ENCODE results near the gene NDUFAF8.

NDUFAF8 gene

GRCh38 chr17:81240761-81241160 lies 1.6 kb downstream of the NDUFAF8 start:
- DNase-seq = no peak

- no peak for DNase-seq
These were observed 2.1 kb downstream of the NDUFAF8 start for GRCh38 chr17:81241203-81241602.

GRCh38 chr17:81241648-81242420 lies 2.7 kb downstream of the NDUFAF8 start:
- peak; percentile 33 to 61 (median 49) for DNase-seq

DNA sequence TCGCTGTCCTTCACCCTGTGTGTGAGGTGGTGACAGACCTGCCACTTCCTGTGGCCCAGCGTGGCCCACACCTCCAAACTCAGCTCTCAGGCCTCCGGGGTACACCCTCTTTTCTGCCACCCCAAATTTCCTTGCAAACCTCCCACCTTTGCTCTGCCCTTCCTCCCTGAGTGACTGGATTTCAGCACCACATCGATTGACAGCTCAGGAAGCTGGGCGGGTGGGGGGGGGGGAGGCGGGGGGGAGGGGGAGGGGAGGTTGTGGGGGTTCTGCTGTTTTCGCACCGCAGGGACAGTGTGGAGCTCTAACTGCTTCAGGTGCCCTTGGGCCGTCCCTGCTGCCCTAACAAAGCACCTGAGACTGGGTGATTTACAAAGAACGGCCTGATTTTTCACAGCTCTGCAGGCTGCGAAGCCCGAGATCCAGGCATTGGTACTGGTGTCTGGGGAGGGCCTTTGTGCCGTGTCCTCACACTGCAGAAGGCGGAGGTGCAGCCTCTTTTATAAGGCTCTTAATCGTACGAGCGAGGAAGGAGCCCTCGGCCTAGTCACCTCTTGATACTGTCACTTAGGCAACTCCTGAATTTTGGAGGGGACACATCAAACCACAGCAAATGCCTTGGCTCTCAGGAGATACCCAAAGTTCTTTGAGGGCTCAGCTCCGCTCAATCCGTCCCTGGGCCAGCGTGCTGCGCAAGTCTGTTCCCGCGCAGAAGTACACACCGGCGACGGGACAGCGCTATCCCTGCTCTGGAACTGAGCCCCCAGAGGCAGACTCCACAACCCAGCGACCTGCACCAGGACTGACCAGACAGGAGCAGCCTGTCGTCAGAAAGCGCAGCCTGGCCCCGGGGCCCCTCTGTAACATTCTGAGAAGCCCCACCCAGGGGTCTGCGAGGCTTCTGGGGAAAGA lies 3.6 kb downstream of the NDUFAF8 start:
- no peak for DNase-seq

DNA sequence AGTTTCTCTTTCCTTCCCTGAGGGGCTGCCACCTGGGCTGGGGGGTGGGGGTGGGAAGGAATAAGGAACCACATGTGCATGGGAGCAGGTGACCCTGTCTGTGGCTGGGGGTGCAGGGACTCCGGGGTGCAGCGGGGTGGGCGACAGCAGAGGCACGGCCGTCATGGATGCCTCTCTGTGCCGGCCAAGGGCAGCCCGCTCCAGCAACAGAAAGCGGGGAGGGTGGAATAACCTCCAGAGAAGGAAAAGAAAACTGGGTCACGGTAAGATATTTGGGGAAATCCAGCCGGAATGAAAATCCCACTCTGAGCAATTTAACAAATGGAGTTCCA lies 4.2 kb downstream of the NDUFAF8 start:
- DNase-seq = no peak

- no peak for DNase-seq
These were observed 5.4 kb downstream of the NDUFAF8 start for GRCh38 chr17:81244358-81245023.

DNA sequence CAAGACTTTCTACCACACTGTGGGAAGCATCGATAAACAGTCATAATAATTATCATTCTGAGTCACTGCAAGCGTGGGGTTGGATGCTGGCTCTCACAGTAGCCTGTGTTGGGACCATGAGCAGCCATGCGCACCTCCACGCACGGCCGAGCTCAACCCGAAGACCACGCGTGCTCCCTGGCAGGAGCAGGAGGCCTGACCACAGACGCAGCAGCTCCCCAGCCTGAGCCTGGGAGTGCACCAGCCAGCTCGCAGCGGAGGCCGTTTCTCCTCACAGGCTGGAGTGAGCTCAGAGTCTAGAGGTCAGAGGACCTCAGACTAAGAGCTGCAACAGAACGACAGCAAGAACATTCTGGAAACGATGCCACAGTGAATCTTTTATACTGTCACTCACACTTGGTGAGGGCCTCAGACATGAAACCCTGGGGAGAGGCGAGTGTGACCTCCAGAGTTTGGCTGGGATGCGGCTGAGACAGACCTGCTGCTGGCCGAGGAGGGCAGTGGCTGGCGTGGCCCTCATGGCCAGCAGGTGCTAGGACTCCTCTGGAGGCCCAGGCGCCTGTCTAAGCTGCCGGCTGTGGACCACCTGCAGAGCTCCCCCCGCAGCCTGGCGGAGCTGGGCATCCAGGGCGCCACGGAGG lies 6.0 kb downstream of the NDUFAF8 start:
- DNase-seq = no peak

- no peak for DNase-seq
These were observed 6.7 kb downstream of the NDUFAF8 start for GRCh38 chr17:81245665-81246342.

GRCh38 chr17:81246343-81246670 lies 7.2 kb downstream of the NDUFAF8 start:
- no peak for DNase-seq

GRCh38 chr17:81246679-81247338 lies 7.7 kb downstream of the NDUFAF8 start:
- DNase-seq = no peak

DNA sequence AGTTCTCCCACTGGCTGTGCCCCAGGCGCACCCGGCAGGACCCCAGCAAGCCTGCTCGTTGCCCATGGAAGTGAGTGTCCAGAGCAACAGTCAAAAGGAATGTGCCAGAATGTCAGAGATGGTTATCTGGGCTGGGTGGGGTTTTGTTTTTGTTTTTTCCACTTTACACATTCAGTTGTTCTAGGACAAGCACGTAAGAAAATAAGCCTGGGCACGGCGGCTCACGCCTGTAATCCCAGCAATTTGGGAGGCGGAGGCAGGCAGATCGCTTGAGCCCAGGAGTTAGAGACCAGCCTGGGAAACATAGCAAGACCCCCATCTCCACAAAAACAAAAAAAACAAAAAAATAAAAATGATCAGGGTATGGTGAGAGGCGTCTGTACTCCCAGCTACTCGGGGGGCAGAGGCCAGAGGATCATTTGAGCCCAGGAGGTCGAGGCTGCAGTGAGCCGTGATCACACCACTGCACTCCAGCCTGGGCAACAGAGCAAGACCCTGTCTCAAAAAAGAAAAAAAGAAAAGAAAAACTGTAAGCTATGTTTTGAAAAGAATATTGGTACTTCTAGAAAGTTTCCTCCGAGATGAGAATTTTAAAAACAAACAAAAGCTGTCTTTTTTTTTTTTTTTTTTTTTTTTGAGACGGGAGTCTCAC lies 8.3 kb downstream of the NDUFAF8 start:
- DNase-seq = no peak

DNA sequence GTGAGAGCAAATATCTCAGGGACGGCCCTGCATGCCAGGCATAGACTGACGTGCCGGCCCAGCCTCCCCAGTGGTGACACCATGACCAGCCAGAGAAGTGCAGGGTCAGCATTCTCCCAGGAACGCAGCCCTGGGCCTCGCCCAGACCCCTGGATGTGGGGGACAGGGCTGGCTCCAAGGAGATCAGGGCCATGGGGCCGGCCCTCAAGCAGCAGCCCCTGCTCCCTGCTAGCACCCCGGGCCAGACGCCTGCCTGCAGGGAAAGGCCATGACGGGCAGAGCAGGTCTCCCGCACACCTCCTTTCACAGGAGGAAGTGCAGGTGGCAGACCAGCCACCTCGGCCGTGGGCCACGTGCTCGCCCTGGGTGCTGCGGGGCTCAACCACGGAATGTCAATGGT lies 9.5 kb downstream of the NDUFAF8 start:
- no peak for DNase-seq

GRCh38 chr17:81249223-81250040 lies 10.3 kb downstream of the NDUFAF8 start:
- no peak for DNase-seq

- no peak for DNase-seq
These were observed 11.4 kb downstream of the NDUFAF8 start for GRCh38 chr17:81250286-81251093.

DNA sequence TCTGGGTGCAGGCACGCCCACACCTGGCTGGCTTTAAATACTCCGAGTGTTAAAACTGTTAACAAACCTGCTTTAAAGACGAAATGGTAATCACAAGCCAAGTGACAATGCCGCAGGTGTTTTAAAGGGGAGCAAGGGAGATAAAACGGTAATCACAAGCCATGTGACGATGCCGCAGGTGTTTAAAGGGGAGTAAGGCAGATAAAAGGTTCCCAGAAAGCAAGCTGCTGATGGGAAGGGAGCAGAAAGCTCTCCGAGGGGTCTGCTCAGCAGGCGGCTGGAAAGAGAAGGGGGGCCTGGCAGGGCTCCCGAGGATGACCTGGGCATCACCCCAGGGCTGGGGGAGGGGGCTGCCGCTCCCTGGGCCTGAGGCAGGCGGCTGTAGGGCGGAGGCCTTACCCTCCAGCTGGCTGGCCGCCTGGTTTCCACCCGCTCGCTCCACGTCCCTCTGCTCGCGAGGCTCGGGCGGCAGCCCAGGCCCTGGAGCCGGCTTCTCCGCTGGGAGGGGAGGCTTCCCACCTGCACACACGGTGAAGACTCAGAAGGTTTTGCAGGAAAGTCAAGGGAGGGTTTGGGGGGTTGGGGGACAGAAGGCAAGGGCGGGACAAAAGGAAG lies 12.1 kb downstream of the NDUFAF8 start:
- DNase-seq = no peak

- no peak for DNase-seq
These were observed 12.7 kb downstream of the NDUFAF8 start for GRCh38 chr17:81251709-81252301.

DNA sequence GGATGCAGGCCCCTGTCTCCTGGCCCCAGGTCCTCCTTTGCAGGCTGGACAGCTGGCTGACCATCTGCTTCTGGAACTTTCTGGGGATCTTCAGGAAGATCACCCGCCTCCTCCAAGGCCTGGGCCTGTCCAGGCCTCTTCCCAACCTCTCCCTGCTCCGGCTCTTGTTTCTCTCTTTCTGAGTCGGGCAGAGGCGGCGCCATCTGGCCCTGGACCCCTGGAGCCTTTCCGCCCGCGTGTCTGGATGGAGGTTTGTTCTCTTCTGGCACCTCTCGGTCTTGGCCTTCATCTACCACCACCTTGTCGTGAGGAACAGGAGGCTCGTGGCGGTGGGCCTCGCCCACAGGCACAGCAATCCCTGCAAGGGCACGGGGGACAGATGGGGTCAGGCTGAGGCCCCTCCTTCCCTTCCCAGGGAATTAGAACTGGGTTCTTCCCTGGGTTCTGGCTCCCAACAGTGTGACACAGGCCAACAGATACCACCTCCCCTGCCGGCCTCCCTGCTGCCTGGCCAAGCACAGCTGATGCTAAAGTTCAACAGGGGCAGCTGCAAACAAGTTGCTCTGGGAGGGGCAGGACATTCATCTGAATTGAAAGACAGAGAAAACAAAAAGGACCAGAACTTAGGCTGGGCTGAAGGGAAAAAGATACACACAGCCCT lies 13.3 kb downstream of the NDUFAF8 start:
- DNase-seq = no peak

DNA sequence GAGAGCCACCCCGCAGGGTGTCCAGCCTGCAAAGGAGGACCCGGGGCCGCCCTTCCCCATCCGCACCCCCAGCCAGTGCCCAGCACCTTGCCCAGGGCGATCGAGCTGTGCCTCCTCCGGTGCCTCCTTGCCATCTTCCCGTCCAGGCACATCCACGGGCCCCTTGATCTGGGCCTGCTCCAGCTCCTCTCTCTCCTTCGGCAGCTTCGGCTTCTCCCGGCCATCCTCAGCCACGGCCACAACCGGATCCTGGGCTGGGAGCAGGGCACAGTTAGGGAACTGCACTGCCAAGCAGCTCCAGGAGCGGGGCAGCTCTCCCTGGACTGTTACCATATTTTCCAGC lies 13.8 kb downstream of the NDUFAF8 start:
- DNase-seq = no peak
